Astrocyte of the cerebellum (primary cell): Measurements from ENCODE around the gene INO80B.

Source experiments
- DNase-seq: peaks from one replicate; pipeline ENCODE4 v3.0.0-alpha.2; 2011; ENCODE audit warnings: low read depth
- H3K4me3 ChIP-seq: 2 replicates; pipeline ENCODE4 v1.5.1; 2011; ENCODE audit warnings: mild to moderate bottlenecking, low read depth, low read length, moderate library complexity
- CTCF ChIP-seq: IDR thresholded peaks from 2 replicates; pipeline ENCODE4 v1.5.1; 2012; ENCODE audit warnings: low read length, low read depth, moderate library complexity, mild to moderate bottlenecking; ENCODE audit errors: missing control alignments
- in situ Hi-C: cut with HindIII; loops from 2 replicates; pipeline ENCODE4 v1.10.0; 2017; ENCODE audit warnings: low sequenced_read_pairs

Gene INO80B

GRCh38 chr2:74499940-74500577 is 45.2 kb downstream of the INO80B start:
- no peak for TF ChIP-seq CTCF
- no peak for DNase-seq
- H3K4me3 ChIP-seq = no peak overlapping the region
- in situ Hi-C loops = no loop called here

DNA sequence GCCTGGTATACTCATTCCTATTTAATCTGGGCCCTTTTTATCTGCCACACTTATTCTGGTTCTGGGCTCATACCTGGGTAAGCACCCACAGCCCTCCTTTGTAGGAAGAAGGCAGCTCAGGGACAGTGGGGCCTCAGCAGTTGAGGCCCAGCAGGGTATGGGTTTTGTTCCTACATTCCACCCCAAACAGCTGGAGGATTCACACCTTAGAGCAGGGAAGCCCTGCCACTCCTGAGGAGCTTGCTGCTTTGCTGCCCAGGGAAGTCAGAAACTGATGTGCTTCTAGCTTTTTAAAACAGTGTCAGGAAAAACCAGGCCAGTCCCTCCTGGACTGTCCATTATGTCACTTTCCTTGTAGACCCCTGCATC is 45.7 kb downstream of the INO80B start:
- no peak for DNase-seq
- TF ChIP-seq CTCF = no peak
- in situ Hi-C loops = no loop called here
- no peak overlapping the region for H3K4me3 ChIP-seq

DNA sequence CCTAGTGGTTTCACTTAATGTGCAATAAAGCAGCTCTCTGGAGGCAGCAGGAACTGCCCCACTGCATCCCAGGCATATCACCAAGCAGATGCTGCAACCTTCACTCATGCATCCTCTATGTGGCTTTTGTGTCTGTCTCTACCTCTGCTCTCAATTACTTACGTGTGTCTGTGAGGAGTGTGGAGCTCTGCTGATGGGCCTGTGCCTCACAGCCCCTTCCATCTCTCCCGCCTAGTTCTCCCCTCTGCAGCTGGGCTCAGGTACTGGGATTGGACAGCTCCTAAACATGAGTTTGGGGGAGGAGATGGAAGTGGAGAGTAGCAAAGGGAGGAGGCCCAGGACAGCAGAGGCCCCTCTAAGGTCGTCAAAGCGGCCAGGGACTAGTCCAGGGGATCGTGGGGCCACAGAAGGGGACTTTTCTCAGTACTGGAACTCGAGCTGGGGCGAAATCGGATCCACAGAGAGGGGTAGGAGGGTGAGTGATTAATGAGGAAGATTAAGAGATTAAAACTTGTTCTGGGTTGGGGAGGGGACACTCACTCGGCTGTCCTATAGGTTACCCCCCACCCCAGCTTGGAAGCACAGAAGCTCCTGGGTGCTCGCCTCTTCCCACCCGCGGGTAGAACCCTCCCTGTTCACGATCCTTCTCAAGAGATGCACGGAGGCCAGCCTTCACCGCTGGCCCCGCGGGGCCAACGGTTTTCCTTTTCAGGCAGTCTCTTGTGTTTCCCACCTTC is 46.6 kb downstream of the INO80B start:
- TF ChIP-seq CTCF = no peak
- in situ Hi-C loops = no loop called here
- DNase-seq = no peak
- no peak overlapping the region for H3K4me3 ChIP-seq

- H3K4me3 ChIP-seq = peak overlapping the region; percentile 36
- in situ Hi-C loops = no loop called here
- no peak for TF ChIP-seq CTCF
- DNase-seq = no peak
Measured at GRCh38 chr2:74502147-74502719, 47.3 kb downstream of the INO80B start.

GRCh38 chr2:74502720-74503505 is 48.0 kb downstream of the INO80B start:
- in situ Hi-C loops = no loop called here
- peak overlapping the region; percentile 36 for H3K4me3 ChIP-seq
- DNase-seq = peak; percentile 34
- peak; percentile 28 for TF ChIP-seq CTCF
